Thyroid gland (tissue), 4 donors: ENCODE data around the gene SETD4. TPM values are rescaled to one million over a fixed set of nuclear protein-coding genes. Genes with fewer than 3 reads are reported as not detected.
A peak's percentile ranks its signal among the peaks of the same experiment; 100 is the strongest.

ENCODE experiments used
- DNase-seq, 2 donors: peaks; one replicate each; pipeline ENCODE4 v3.0.0-alpha.2; 2019
- H3K27ac ChIP-seq, 3 donors: fragments of 200-600 bp; sonication (generic); 1 replicate in 2 of 3; 2 replicates in 1 of 3; pipeline ENCODE4 v1.5.1; 2016 to 2019; ENCODE audit warnings: mild to moderate bottlenecking in 1 of 3, moderate library complexity in 1 of 3
- H3K27me3 ChIP-seq: fragments of 200-600 bp; sonication (generic); one replicate; pipeline ENCODE4 v1.5.1; 2019
- H3K36me3 ChIP-seq, 2 donors: fragments of 200-600 bp; sonication (generic); one replicate each; pipeline ENCODE4 v1.5.1; 2016 to 2019
- H3K4me1 ChIP-seq, 2 donors: fragments of 200-600 bp; sonication (generic); one replicate each; pipeline ENCODE4 v1.5.1; 2017 to 2019
- H3K4me3 ChIP-seq, 3 donors: fragments of 200-600 bp; sonication (generic); replicated peaks in 1 of 3; 1 replicate in 2 of 3; 2 replicates in 1 of 3; pipeline ENCODE4 v1.5.1; 2016; ENCODE audit warnings: mild to moderate bottlenecking in 1 of 3
- H3K9me3 ChIP-seq: fragments of 200-600 bp; sonication (generic); one replicate; pipeline ENCODE4 v1.5.1; 2017
- CTCF ChIP-seq, 6 experiments: fragments of 200-600 bp in 3 of 6; fragments of 450-650 bp in 3 of 6; sonication (generic) in 3 of 6; IDR thresholded peaks; one replicate each; pipeline ENCODE4 v1.5.1; 2016 to 2019; ENCODE audit warnings: antibody characterized with exemption in 6 of 6, mild to moderate bottlenecking in 2 of 6, inconsistent platforms in 1 of 6, moderate library complexity in 1 of 6
- POLR2A ChIP-seq, 2 donors: fragments of 450-650 bp; IDR thresholded peaks; one replicate each; pipeline ENCODE4 v1.6.1; 2017; ENCODE audit warnings: antibody characterized with exemption in 2 of 2, mild to moderate bottlenecking in 2 of 2, moderate library complexity in 1 of 2
- WGBS, 2 donors: methylation state at CpG; one replicate each; pipeline ENCODE4 v1.1.5; 2017; 5-methylcytosine and 5-hydroxymethylcytosine counted together
- intact Hi-C: fragments of 100-400 bp; cut with DNase I; formaldehyde crosslinking; loops from one replicate; pipeline ENCODE4 v1.15.1; 2023
- total RNA-seq, 4 donors: library from RNA; depleted of rRNA; stranded (reverse); fragments of >200 nt; gene quantifications; one replicate each; pipeline ENCODE4 v1.2.3, GENCODE V29; 2016

Gene SETD4
- total RNA-seq, 4 donors from 2014 or later, result 25.9 to 33.1 (median 29.7) TPM

GRCh38 chr21:36032647-36033406 is 27.5 kb downstream of the SETD4 start:
- H3K27ac ChIP-seq, result no peak overlapping the region
- intact Hi-C loops, result no loop called here
- no peaks in the 10 kb centered on the region for H3K4me1 ChIP-seq
- no peak for TF ChIP-seq POLR2A (IDR thresholded peaks at IDR 0.05)
- TF ChIP-seq CTCF (IDR thresholded peaks at IDR 0.05), result no peak
- 89 to 93% methylated on average over 21 to 28 of the region's 28 CpGs for WGBS, 2 donors
- peaks cover 7 to 35% of the 10 kb centered on the region in 2 donors for H3K36me3 ChIP-seq
- no peak overlapping the region for H3K4me3 ChIP-seq
- H3K27me3 ChIP-seq, result no peaks in the 10 kb centered on the region
- no peak for DNase-seq
- H3K9me3 ChIP-seq, result no peaks in the 10 kb centered on the region

GRCh38 chr21:36030581-36031189 is 29.6 kb downstream of the SETD4 start:
- H3K27me3 ChIP-seq, result no peaks in the 10 kb centered on the region
- intact Hi-C loops, result no loop called here
- H3K36me3 ChIP-seq, result peaks cover 0 to 15% of the 10 kb centered on the region in 2 donors
- H3K4me3 ChIP-seq, result no peak overlapping the region
- WGBS, 2 donors, result 62% methylated on average over 16 of the region's 16 CpGs
- H3K4me1 ChIP-seq, result no peaks in the 10 kb centered on the region
- no peak for TF ChIP-seq CTCF (IDR thresholded peaks at IDR 0.05)
- no peak for TF ChIP-seq POLR2A (IDR thresholded peaks at IDR 0.05)
- H3K27ac ChIP-seq, result no peak overlapping the region
- no peaks in the 10 kb centered on the region for H3K9me3 ChIP-seq
- no peak for DNase-seq

- Histone ChIP-seq H3K4me3 (no peak overlapping the region), H3K9me3 (no peaks in the 10 kb centered on the region), H3K36me3 (peaks cover 0 to 1% of the 10 kb centered on the region in 2 donors), H3K4me1 (no peaks in the 10 kb centered on the region), H3K27me3 (no peaks in the 10 kb centered on the region), H3K27ac (no peak overlapping the region)
- 90 to 95% methylated on average over 8 of the region's 8 CpGs for whole genome bisulfite sequencing, 2 donors
- DNase-seq, result no peak
- TF ChIP-seq CTCF (IDR thresholded peaks at IDR 0.05) (no peak), POLR2A (IDR thresholded peaks at IDR 0.05) (no peak)
- intact Hi-C loops, result loop anchor here (10.0 kb wide), 1 partner anchor 1135 kb away; no protein-coding TSS in a partner anchor
Measured at GRCh38 chr21:36029309-36029708, 31.0 kb downstream of the SETD4 start.

GRCh38 chr21:36028127-36029069 is 31.9 kb downstream of the SETD4 start:
- no peak for TF ChIP-seq POLR2A (IDR thresholded peaks at IDR 0.05)
- TF ChIP-seq CTCF (IDR thresholded peaks at IDR 0.05), result peak; percentile 81 to 96 (median 89)
- Histone ChIP-seq H3K36me3 (no peaks in the 10 kb centered on the region), H3K4me3 (no peak overlapping the region), H3K4me1 (no peaks in the 10 kb centered on the region), H3K27me3 (no peaks in the 10 kb centered on the region), H3K27ac (no peak overlapping the region), H3K9me3 (no peaks in the 10 kb centered on the region)
- DNase-seq, result peak; percentile 69 to 75
- intact Hi-C loops, result loop anchor here (10.0 kb wide), 1 partner anchor 1134 kb away; no protein-coding TSS in a partner anchor
- 24 to 31% methylated on average over 19 to 25 of the region's 25 CpGs for WGBS, 2 donors
